Sciatic nerve (tissue), 2 donors: Measurements from ENCODE around the gene ANOS1. TPM values are rescaled to one million over a fixed set of nuclear protein-coding genes. Genes with fewer than 3 reads are reported as not detected.

Source experiments
- ATAC-seq: fragments of 200-7000 bp; cut with Tn5 transposase; one replicate; pipeline ENCODE4 v1.9.1; 2020; ENCODE audit warnings: mild to moderate bottlenecking, moderate library complexity
- DNase-seq: peaks from one replicate; pipeline ENCODE4 v3.0.0-alpha.2; 2020; ENCODE audit warnings: low spot score
- intact Hi-C: fragments of 100-400 bp; cut with DNase I; formaldehyde crosslinking; loops from one replicate; pipeline ENCODE4 v1.14.2; 2022
- total RNA-seq: library from RNA; stranded (reverse); fragmentation: NEBNext Ultra II Directional; extraction: Animal tissue kit (Norgen Biotek cat#: 25700); gene quantifications from one replicate; pipeline ENCODE4 v1.2.1, GENCODE V29; 2021
- donor health status: DM: no; HTN: no; CAD: no.
- donor health status: DM: no; HTN: no; CAD: no.

The ANOS1 gene
- total RNA-seq, 1 donor from 2014 or later = 11.5 TPM

DNA sequence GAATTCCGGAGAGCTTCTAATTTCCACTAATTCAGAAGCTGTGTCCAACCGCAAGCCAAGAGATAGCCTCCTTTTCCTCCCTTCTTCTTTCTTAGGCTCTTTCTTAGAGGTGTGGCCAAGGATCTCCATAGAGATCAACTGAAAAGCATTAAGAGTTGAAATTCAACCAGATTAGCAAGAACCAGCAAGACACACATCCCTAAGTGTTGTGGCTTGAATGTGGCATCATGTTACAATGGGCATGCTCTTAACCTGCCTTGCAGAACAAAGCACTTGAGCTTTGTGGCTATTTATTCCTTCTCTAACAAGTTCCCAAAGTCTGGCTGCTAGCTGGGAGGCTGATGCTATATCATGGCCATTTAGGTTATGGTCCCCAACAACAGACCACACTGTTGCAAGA lies 10.4 kb downstream of the ANOS1 start:
- intact Hi-C loops = no loop called here
- ATAC-seq = no peak
- DNase-seq = no peak

DNA sequence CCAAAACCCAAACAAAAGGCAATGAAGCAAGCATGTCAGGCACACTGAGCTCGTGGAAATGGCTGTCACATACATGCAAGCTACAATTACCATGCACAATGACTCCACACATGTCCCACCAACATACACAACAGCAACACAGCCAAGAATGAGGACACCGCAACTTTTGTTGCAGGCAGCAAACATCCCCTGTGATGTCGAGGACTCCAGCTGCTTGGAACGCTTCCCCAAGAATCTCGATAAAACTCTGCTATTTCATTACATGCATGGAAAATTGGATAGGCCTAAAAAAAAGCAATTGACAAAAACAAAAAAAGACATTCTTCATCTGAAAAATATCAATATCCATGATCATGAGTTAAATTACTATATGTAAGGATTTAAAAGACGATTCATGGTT lies 11.8 kb downstream of the ANOS1 start:
- ATAC-seq (no peak), DNase-seq (no peak)
- intact Hi-C loops = no loop called here

DNA sequence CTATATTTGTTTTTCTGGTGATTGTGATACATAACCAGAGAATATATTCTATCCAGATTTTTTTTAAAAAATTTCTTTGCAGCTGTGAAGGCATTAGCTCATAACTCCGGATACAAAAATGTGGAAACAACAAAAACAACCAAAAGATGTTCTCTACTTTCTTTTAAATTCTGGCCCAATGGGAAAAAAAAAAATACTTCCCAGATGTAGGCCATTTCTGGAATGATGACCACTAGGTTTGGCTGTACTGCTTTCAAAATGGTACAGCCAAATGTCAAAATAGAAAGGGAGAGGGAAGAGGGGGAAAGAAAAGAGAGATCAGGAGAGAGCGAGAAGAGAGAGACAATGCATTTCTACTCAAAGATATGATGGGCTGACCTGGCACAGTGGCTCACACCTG lies 14.6 kb downstream of the ANOS1 start:
- DNase-seq = no peak
- ATAC-seq = peak; percentile 59
- intact Hi-C loops = no loop called here

DNA sequence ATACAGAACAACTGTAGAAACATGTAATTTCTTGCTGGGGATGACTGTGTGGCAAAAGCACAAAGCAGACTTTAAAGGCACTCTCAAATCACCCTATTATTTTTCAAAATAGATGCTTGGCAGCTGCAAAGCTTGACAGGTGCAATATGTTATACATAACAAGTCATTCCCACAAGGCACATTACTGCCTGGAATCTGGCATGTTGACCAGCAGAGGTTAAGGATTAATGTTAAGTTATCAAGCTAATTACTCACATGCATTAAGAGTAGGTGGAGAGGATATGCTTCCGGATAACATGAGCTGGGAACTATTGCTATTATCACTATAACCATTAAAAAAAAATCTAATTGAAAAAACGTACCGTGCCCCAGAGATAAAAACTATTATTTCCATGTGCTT lies 17.8 kb downstream of the ANOS1 start:
- no peak for DNase-seq
- intact Hi-C loops = no loop called here
- no peak for ATAC-seq

DNA sequence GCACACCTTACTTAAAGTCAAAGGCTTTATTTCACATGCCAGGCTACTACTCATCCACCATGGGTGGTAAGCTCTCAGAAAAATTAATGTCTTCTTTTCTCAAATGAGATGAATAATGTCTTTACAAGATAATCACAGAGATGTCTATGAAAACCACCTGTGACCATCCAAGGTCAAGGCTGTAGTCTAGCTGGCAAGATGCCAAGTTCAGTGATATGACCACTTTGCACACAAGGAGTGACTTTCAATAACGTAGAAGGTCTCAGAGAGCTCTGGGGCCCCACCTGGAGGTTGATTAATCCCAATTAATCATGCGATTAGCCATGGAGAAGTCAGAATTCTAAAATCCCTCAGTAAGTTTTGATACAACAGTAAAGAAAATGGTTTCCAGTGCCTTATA lies 20.5 kb downstream of the ANOS1 start:
- DNase-seq = no peak
- ATAC-seq = no peak
- intact Hi-C loops = no loop called here

DNA sequence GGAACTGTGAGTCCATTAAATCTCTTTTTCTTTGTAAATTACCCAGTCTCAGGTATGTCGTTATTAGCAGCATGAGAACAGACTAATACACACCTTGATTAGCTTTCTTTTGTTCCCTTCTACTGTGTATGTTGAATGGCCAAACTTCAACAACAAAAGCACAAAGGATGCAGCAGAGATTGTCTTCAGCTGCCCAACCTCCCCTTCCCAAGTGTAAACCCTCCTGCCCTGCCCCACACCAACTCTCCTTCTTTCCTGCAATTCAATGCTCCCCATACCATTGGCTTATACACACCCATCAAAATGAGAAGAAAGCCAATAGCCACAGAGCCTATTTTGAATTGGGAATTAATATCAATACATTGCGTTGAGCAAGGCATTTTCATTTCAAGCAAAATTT lies 27.8 kb downstream of the ANOS1 start:
- DNase-seq (no peak), ATAC-seq (no peak)

DNA sequence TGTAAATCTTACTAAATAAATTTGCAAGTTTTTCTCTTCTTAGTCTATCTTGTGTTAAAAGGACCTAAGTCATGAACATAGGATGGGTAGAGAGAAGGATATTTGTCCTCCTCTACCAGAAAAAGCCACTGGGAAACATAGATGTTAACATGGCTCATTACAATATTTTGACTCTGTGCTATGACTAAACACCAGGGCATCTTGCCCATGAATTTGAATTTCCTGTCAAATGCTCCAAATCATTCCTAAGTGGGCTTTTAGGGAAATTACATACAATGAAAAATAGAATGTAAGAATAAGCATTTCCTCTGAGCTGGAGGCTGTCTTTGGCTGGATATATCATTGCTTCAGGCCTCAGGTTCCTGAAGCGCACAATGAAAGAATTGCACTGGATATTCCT lies 39.1 kb downstream of the ANOS1 start:
- intact Hi-C loops = no loop called here
- ATAC-seq (no peak), DNase-seq (no peak)

More for the DNA sequence above, 27.8 kb downstream of the ANOS1 start:
- intact Hi-C loops = no loop called here

DNA sequence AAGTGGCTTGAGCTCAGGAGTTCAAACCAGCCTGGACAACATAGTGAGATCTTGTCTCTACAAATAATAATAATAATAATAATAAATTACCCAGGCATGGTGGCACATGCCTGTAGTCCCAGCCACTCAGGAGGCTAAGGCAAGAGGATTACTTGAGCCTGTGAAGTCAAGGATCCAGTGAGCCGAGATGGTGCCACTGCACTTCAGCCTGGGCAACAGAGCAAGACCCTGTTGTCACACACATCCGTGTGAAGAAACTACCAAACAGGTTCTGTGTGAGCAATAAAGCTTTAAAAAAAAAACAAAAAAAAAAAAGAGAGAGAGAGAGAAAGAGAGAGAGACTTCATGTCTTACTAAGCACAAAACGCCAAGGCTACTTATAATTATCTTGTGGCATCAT lies 42.5 kb downstream of the ANOS1 start:
- intact Hi-C loops = no loop called here
- no peak for DNase-seq

DNA sequence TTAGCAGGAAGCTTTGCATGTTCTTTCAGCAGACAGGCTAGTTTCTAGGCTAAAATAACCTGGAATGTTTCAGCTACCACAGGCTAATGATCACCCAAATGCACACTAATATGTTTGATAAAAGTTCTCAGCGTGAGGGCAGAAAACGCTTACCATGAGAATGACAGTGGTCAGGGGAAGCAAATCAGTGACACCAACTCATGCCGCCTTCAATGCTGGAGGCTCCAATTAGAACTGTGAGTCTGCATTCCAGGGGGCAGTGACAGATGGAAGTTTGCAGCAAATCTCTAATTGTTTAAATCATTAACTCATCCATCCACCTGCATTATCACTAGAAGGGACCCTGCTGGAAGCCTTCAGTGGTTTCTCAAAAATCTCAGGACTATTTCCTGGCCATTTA lies 43.2 kb downstream of the ANOS1 start:
- DNase-seq (no peak), ATAC-seq (no peak)
- intact Hi-C loops = no loop called here

More for the DNA sequence above, 42.5 kb downstream of the ANOS1 start:
- no peak for ATAC-seq

DNA sequence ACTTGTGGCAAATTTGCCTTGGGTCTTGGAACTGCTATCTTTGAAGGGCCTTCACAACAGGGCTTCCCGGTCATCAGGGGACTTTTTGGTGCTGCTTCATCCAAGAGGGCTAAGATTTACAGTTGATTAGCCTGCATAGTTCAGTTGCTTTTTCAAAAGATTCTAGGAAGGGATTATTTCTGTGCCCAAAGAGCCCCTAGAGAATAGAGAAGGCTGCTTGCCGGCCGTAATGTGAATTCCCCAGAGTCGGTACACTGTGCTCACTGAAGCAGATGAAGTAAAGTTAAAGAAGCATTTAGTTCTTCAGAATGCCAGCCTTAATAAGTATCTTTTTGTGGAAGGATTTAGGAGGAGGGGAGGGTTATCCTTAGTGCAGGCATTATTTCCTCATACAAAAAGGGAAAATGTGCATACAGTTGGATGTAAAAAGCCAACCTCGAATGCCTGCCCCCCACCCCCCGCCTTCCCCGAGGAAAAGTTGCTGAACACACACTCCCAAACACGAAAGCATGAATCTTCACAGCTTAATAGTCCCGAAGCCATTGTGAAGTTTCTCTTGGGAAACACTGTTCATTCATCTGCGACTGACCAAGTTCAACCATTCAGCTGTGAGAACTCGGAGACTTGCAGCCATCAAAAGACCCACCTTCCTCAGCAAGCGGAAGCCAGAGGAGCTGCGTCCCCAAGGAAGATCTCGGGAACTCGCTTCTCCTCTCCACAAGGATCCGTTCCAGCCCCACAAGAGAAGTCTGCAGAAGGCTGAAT lies 47.6 kb downstream of the ANOS1 start:
- ATAC-seq (no peak), DNase-seq (no peak)
- intact Hi-C loops = no loop called here

DNA sequence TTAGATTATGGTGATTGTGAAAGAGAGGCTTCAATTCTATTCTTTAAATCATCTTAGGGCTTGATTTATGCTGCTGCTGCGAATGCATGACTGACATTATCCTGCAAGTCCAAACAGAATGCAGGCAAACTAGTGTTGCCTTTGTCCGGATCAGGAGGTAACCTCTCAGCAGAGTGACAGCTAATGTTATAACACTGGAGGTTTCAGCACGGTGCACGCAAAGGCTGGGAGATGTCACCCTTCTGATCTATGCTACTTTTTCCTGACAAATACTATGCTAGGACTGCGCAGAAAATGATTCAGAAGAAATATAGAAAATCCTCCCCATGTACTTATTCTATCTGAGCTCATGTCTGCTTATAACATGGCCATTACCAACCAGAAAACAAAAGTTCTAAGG lies 48.2 kb downstream of the ANOS1 start:
- intact Hi-C loops = no loop called here
- ATAC-seq (no peak), DNase-seq (no peak)

DNA sequence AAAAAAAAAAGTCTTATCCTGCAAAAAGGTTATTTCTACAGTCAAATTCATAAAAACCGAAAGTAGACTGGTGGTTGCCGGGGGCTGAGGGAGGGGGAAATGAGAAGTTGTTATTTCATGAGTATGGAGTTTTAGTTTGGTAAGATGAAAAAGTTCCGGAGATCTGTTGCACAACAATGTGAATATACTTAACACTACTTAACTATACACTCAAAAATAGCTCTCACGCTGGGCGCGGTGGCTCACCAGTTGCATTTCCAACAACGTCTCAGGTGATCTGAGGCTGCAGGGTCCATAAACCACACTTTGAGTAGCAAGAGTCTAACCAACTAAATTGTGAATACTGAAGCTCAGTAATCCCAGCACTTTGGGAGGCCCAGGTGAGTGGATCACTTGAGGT lies 52.4 kb downstream of the ANOS1 start:
- DNase-seq (no peak), ATAC-seq (no peak)
- intact Hi-C loops = no loop called here

DNA sequence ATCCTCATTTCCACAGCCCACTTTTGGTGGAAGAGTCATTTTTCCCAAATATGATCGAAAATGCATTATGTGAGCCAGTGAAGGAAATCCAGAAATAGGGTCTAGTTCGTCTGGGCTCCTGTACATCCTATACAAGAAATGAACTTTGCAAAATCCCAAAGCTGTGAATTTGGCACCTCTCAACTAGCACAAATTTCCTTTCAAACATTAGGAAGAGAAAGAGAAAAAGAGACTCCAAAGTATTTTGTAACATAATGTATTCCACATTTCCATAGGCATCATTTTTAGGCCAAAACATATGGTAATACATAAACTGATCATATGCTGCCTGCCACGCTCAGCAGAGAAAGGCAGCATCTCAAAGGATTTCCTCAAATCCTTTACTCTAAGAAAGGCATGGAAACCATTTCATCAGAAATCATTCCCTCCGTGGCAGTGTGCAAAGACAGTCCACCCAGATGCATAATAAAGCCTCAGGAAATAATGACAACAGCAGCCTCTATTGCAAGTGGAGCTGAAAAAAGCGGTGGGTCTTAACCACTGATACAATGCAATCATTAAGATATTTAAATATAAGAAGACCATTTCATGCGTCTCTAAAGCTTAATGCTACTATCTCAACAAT lies 56.8 kb downstream of the ANOS1 start:
- intact Hi-C loops = no loop called here
- DNase-seq (no peak), ATAC-seq (no peak)

DNA sequence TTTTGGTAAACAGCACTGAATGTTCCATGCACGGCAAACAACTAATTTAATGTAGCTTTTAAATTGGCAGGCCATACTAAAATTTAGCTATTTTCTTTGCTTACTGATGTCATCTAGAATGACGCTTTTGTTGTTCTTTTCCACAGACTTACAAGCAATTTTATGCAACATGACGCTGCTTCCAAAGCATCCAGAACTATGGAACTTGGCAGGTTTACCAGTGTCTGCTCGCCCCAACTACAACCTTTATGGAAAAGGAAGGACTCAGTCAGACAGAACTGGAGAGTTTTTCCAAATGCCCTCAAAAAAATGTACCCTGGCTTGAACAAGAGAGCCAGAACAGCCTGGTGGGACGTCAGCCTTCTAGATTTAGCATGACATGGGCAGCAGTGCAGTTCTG lies 58.7 kb downstream of the ANOS1 start:
- intact Hi-C loops = no loop called here
- DNase-seq = no peak
- no peak for ATAC-seq

DNA sequence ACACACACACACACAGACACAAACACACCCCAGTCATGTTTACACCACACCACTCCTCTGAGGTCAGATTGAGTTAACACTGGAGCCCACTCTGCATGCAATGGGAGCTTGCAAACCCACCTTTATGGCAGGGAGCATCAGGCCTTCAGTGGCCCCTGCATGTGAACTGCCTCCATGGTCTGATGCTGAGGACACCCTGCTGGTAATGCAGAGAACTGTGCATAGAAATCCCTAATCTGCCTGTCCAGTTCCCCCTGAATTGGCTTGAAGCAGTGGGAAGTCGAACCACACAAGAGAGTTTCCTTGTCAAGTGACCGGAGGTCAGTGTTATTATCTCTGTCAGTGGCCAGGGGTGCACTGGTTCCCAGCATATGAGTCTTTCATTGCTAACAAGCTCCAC lies 59.8 kb downstream of the ANOS1 start:
- intact Hi-C loops = no loop called here
- no peak for ATAC-seq
- no peak for DNase-seq

DNA sequence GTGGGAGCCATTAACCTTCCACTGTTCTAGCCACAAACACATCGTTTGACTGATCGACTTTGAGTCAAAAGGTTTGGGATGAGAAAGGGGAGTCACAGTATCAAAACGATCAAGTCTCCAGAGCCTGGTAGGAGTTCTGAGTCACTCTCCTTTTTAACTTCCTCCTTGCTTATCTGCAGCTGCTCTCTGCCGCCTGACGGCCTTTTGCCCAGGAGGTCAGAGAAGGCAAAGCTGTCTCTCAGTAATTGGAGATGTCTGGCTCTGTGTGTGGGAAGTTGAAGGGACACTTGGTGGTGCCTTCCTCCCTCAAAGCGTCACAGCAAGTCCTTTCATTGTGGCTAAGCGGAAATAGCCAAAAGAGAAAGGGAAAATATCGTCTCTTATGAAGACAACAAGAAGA lies 63.1 kb downstream of the ANOS1 start:
- DNase-seq = no peak
- no peak for ATAC-seq
- intact Hi-C loops = no loop called here

DNA sequence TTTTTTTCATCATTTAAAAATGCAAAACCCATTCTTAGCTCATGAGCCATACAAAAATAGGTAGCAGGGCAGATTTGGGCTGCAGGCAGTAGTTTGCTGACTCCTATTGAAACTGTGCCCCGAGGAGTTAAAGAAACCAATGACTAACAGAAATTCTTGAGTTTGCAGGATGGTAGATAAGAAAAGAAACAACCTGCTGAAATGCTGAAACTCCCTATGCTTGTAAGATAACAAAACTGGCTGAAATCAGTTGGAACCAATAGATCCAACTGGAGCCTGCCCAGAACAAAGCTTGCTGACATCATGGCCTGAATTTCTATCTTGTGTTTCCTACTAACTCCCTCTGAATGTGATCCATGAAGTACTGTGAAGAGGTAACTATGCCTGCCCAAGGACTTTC lies 68.6 kb downstream of the ANOS1 start:
- ATAC-seq (no peak), DNase-seq (no peak)
- intact Hi-C loops = no loop called here

DNA sequence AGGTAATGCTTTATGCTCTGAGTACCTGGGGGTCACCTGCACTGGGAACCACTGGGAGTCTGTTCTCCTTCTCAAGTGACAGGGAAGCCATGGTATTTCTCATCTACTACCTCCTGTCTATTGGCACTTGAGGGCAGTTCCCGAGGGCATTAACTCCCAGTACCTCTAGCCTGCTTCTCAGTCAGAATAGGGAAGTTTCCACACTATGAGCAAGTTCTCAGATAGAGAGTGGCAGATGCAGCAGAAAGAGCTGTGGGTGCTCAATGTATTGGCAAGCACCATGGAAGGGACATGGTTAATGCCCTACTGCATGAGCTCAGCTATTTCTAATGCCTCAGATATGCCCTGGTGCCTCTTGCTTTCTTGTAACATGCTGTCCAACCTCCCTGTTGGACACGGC lies 74.1 kb downstream of the ANOS1 start:
- ATAC-seq = no peak
- no peak for DNase-seq
- intact Hi-C loops = no loop called here

DNA sequence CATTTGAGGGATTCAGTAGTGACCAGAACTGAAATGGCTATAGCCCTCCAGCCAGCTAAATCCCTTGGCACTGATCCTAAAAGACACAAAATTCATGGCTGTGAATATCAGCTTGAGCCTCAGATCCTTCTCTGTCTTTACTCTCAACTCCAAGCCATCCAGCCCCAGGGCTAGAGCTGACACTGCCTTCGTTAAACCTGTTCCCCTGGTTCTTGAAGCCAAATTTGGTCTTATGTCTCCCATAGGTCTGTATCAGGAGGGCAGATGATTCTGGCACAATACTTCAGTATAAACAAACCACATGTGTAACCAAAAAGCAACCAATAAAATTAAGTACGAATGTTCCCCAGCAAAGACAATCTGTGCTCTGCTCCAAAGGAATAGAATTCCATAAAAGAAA lies 78.0 kb downstream of the ANOS1 start:
- intact Hi-C loops = no loop called here
- no peak for DNase-seq
- no peak for ATAC-seq

DNA sequence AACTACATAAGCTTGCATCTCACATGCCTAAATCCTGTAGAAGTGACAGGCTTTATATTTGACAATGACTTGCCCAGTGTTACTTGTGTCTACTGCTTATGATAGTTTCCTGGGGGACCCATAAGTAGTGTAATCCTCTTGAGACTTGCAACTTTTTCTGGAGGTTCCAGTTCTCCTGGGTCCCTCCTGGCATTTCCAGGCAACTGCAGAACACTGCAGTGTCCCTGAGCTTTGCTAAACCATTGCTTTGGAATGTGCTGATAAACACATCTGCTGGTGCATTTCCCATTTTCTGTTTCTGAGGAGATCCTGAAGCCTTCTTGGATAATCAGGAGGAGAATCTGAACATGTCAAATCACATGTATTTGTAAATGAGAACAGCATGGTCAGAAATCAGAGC lies 82.0 kb downstream of the ANOS1 start:
- DNase-seq (no peak), ATAC-seq (no peak)
- intact Hi-C loops = no loop called here

DNA sequence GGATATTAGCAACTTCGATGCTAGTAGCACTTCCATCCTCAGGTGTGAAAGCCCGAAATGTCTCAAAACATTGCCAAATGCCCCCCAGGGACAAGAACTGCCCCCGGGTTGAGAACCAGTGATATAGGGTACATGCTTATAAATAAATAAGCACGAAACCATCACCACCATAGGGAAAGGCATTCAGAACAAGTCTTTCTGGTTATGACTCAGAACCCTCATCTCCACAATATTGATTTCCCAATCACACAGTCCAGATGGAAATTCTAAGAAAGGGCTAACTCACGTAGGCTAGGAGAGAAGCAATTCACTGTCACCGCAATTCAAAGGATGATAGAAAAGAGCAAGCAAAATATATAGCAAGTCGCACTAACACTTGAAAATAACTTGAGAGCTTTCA lies 84.8 kb downstream of the ANOS1 start:
- no peak for ATAC-seq
- intact Hi-C loops = no loop called here
- no peak for DNase-seq
